Naive thymus-derived CD8-positive, alpha-beta T cell (primary cell): ENCODE measurements around the gene MLX. TPM values are rescaled to one million over a fixed set of nuclear protein-coding genes. Genes with fewer than 3 reads are reported as not detected.
A peak's percentile ranks its signal among the peaks of the same experiment; 100 is the strongest.

ENCODE experiments used
- ATAC-seq, 2 donors: fragments of 150-1000 bp; cut with Tn5 transposase in 1 of 2; sonication (Bioruptor Pico), chemical (Tn5 transposase) in 1 of 2; 1 replicate in 1 of 2; 2 replicates in 1 of 2; pipeline ENCODE4 v1.10.0; 2021; ENCODE audit warnings: mild to moderate bottlenecking in 2 of 2, moderate library complexity in 2 of 2
- POLR2A ChIA-PET: fragments of 350-600 bp; sonication (Branson Sonifier 250); formaldehyde crosslinking; loops from one replicate; lab custom pipeline; 2021; ENCODE audit warnings: antibody characterized with exemption; lab: Charles Lee
- DNase-seq, 10 donors: peaks; one replicate each; pipeline versions ENCODE4 v3.0.0 to v3.0.0-alpha.2; 2020 to 2022
- H3K27ac Mint-ChIP-seq, 10 donors: one replicate each; pipeline ENCODE4 v1.8.0; 2020 to 2022; ENCODE audit warnings: mild to moderate bottlenecking in 10 of 10, mixed read lengths in 10 of 10, moderate library complexity in 4 of 10, inconsistent platforms in 1 of 10
- H3K27me3 Mint-ChIP-seq, 5 donors: one replicate each; pipeline ENCODE4 v1.8.0; 2021 to 2022; ENCODE audit warnings: mixed read lengths in 5 of 5
- H3K36me3 Mint-ChIP-seq, 3 donors: one replicate each; pipeline ENCODE4 v1.8.0; 2020 to 2022; ENCODE audit warnings: mixed read lengths in 3 of 3, mild to moderate bottlenecking in 2 of 3, inconsistent platforms in 1 of 3
- H3K4me1 Mint-ChIP-seq, 4 donors: one replicate each; pipeline ENCODE4 v1.8.0; 2021 to 2022; ENCODE audit warnings: mixed read lengths in 4 of 4
- H3K4me3 Mint-ChIP-seq, 10 donors: one replicate each; pipeline ENCODE4 v1.8.0; 2020 to 2022; ENCODE audit warnings: mild to moderate bottlenecking in 10 of 10, mixed read lengths in 10 of 10, moderate library complexity in 6 of 10, inconsistent platforms in 1 of 10
- H3K9me3 Mint-ChIP-seq, 9 donors: one replicate each; pipeline ENCODE4 v1.8.0; 2020 to 2022; ENCODE audit warnings: mixed read lengths in 9 of 9, mild to moderate bottlenecking in 3 of 9, inconsistent platforms in 1 of 9, moderate library complexity in 1 of 9
- polyA plus RNA-seq, 3 donors: library from polyadenylated mRNA; unstranded; fragments of 300-500 nt; fragmentation: Illumina TruSeq; gene quantifications; one replicate each; pipeline ENCODE4 v1.2.3, GENCODE V29; 2021
- total RNA-seq, 8 experiments: library from RNA in 2 of 8; stranded (reverse) in 2 of 8; gene quantifications; one replicate each; pipeline ENCODE4 v1.2.3 and lab custom pipeline; 2021 to 2026

MLX gene
- 10 to 100 TPM; 58.2 to 67.8 TPM for total RNA-seq
- polyA plus RNA-seq: 10 to 100 TPM; 24.6 to 47.1 (median 25.0) TPM
- total RNA-seq (lab: John Stamatoyannopoulos, UW): 38.2 to 94.2 (median 57.3) reads per million in 6 experiments

GRCh38 chr17:42566883-42567573, at the start of gene MLX:
Gene MLX (plus strand): TSS chr17:42567100. CDS start chr17:42567125, 25 bp downstream.
- H3K4me3 Mint-ChIP-seq: peak within 1 kb of the TSS; percentile 86 to 99 (median 94)
- ATAC-seq (peak; percentile 76 to 81), DNase-seq (peak; percentile 85 to 95 (median 92))
- no peaks in the 10 kb centered on the region for H3K9me3 Mint-ChIP-seq
- peak within 1 kb of the TSS; percentile 85 to 99 (median 94) for H3K27ac Mint-ChIP-seq
- POLR2A ChIA-PET: interaction anchor here (0.9 to 5.0 kb wide), 12 partner anchors 11 to 794 kb away, joined by 3 to 41 read pairs (median 6); partner anchors contain the start of genes NAGLU, PSMC3IP, RETREG3 and RPL27
- H3K27me3 Mint-ChIP-seq: no peaks in the 10 kb centered on the region
- H3K4me1 Mint-ChIP-seq: peaks cover 19 to 61% (median 51%) of the 10 kb centered on the region in 4 donors
- H3K36me3 Mint-ChIP-seq: peaks cover 0 to 44% (median 5%) of the 10 kb centered on the region in 3 donors

- Mint-ChIP-seq H3K27ac (no peak overlapping the region), H3K4me3 (no peak overlapping the region), H3K4me1 (peaks cover 6 to 8% (median 7%) of the 10 kb centered on the region in 4 donors), H3K27me3 (no peaks in the 10 kb centered on the region), H3K9me3 (no peaks in the 10 kb centered on the region), H3K36me3 (peaks cover 0 to 1% (median 0%) of the 10 kb centered on the region in 3 donors)
- ATAC-seq (peak; percentile 95 to 97), DNase-seq (peak; percentile 67 to 88 (median 79))
- POLR2A ChIA-PET: interaction anchor here (1.1 to 1.2 kb wide), 2 partner anchors 37 to 103 kb away, joined by 3 to 4 read pairs; no protein-coding TSS in a partner anchor
Measured at GRCh38 chr17:42517516-42517915, 49.4 kb upstream of the MLX start.

- ATAC-seq (no peak), DNase-seq (no peak)
- H3K27ac Mint-ChIP-seq: peak overlapping the region in 1 of 10 donors; percentile 65
- no peaks in the 10 kb centered on the region for H3K27me3 Mint-ChIP-seq
- H3K9me3 Mint-ChIP-seq: no peaks in the 10 kb centered on the region
- POLR2A ChIA-PET: interaction anchor here (1.0 to 1.2 kb wide), 4 partner anchors 29 to 103 kb away, joined by 3 to 5 read pairs (median 4); no protein-coding TSS in a partner anchor
- no peak overlapping the region for H3K4me3 Mint-ChIP-seq
- H3K4me1 Mint-ChIP-seq: peaks cover 6 to 8% (median 7%) of the 10 kb centered on the region in 4 donors
- H3K36me3 Mint-ChIP-seq: peaks cover 0 to 6% (median 0%) of the 10 kb centered on the region in 3 donors
Measured at GRCh38 chr17:42518046-42518754, 48.7 kb upstream of the MLX start.

GRCh38 chr17:42518755-42519545, 48.0 kb upstream of the MLX start:
- H3K9me3 Mint-ChIP-seq: no peaks in the 10 kb centered on the region
- H3K4me3 Mint-ChIP-seq: no peak overlapping the region
- POLR2A ChIA-PET: interaction anchor here (0.6 to 1.1 kb wide), 5 partner anchors 29 to 207 kb away, joined by 3 to 5 read pairs (median 3); no protein-coding TSS in a partner anchor
- no peak for DNase-seq
- ATAC-seq: no peak
- H3K27me3 Mint-ChIP-seq: no peaks in the 10 kb centered on the region
- peaks cover 6 to 8% (median 7%) of the 10 kb centered on the region in 4 donors for H3K4me1 Mint-ChIP-seq
- peaks cover 0 to 7% (median 0%) of the 10 kb centered on the region in 3 donors for H3K36me3 Mint-ChIP-seq
- H3K27ac Mint-ChIP-seq: peak overlapping the region in 1 of 10 donors; percentile 65

GRCh38 chr17:42519546-42520491, 47.1 kb upstream of the MLX start:
- H3K27me3 Mint-ChIP-seq: no peaks in the 10 kb centered on the region
- H3K27ac Mint-ChIP-seq: no peak overlapping the region
- H3K9me3 Mint-ChIP-seq: no peaks in the 10 kb centered on the region
- H3K36me3 Mint-ChIP-seq: peaks cover 0 to 7% (median 0%) of the 10 kb centered on the region in 3 donors
- H3K4me1 Mint-ChIP-seq: peaks cover 6 to 8% (median 7%) of the 10 kb centered on the region in 4 donors
- POLR2A ChIA-PET: interaction anchor here (0.6 to 1.4 kb wide), 7 partner anchors 11 to 208 kb away, joined by 3 to 8 read pairs (median 4); partner anchors contain the start of genes PSMC3IP and STAT3
- DNase-seq: no peak
- H3K4me3 Mint-ChIP-seq: no peak overlapping the region
- ATAC-seq: no peak

- peak overlapping the region in 1 of 10 donors; percentile 19 for H3K27ac Mint-ChIP-seq
Measured at GRCh38 chr17:42520540-42520951, 46.4 kb upstream of the MLX start.

GRCh38 chr17:42521036-42521435, 45.9 kb upstream of the MLX start:
- H3K4me3 Mint-ChIP-seq: no peak overlapping the region
- DNase-seq: no peak
- no peaks in the 10 kb centered on the region for H3K27me3 Mint-ChIP-seq
- peak overlapping the region in 1 of 10 donors; percentile 19 for H3K27ac Mint-ChIP-seq
- no peak for ATAC-seq
- H3K9me3 Mint-ChIP-seq: no peaks in the 10 kb centered on the region
- H3K36me3 Mint-ChIP-seq: peaks cover 0 to 7% (median 0%) of the 10 kb centered on the region in 3 donors
- peaks cover 6 to 9% (median 7%) of the 10 kb centered on the region in 4 donors for H3K4me1 Mint-ChIP-seq
- POLR2A ChIA-PET: interaction anchor here (1.0 to 1.4 kb wide), 2 partner anchors 57 to 132 kb away, joined by 4 to 8 read pairs; partner anchors contain the start of genes PSMC3IP and STAT3

More at GRCh38 chr17:42520540-42520951, 46.4 kb upstream of the MLX start:
- H3K4me3 Mint-ChIP-seq: no peak overlapping the region
- H3K4me1 Mint-ChIP-seq: peaks cover 6 to 8% (median 7%) of the 10 kb centered on the region in 4 donors
- POLR2A ChIA-PET: interaction anchor here (1.0 to 1.4 kb wide), 2 partner anchors 57 to 132 kb away, joined by 4 to 8 read pairs; partner anchors contain the start of genes PSMC3IP and STAT3
- H3K9me3 Mint-ChIP-seq: no peaks in the 10 kb centered on the region
- H3K36me3 Mint-ChIP-seq: peaks cover 0 to 7% (median 0%) of the 10 kb centered on the region in 3 donors
- ATAC-seq (peak in 1 of 2 donors; percentile 46), DNase-seq (peak in 6 of 10 donors; percentile 24 to 46 (median 40))
- H3K27me3 Mint-ChIP-seq: no peaks in the 10 kb centered on the region

GRCh38 chr17:42521666-42522262, 45.1 kb upstream of the MLX start:
- Mint-ChIP-seq H3K4me1 (peaks cover 6 to 10% (median 8%) of the 10 kb centered on the region in 4 donors), H3K27me3 (no peaks in the 10 kb centered on the region), H3K9me3 (no peaks in the 10 kb centered on the region), H3K36me3 (peaks cover 0 to 7% (median 0%) of the 10 kb centered on the region in 3 donors), H3K4me3 (no peak overlapping the region), H3K27ac (no peak overlapping the region)
- no peak for DNase-seq
- POLR2A ChIA-PET: interaction anchor here (0.6 kb wide), 1 partner anchor 75 kb away, joined by 4 read pairs; no protein-coding TSS in a partner anchor
- no peak for ATAC-seq

- Mint-ChIP-seq H3K4me1 (peaks cover 7 to 14% (median 12%) of the 10 kb centered on the region in 4 donors), H3K36me3 (peaks cover 0 to 7% (median 0%) of the 10 kb centered on the region in 3 donors), H3K4me3 (no peak overlapping the region), H3K27ac (no peak overlapping the region), H3K27me3 (no peaks in the 10 kb centered on the region), H3K9me3 (no peaks in the 10 kb centered on the region)
- no peak for DNase-seq
- ATAC-seq: no peak
- POLR2A ChIA-PET: interaction anchor here (0.5 kb wide), 1 partner anchor 1519 kb away, joined by 6 read pairs; no protein-coding TSS in a partner anchor
Measured at GRCh38 chr17:42522263-42522790, 44.6 kb upstream of the MLX start.

- DNase-seq (no peak), ATAC-seq (no peak)
- H3K4me3 Mint-ChIP-seq: no peak overlapping the region
- H3K27me3 Mint-ChIP-seq: no peaks in the 10 kb centered on the region
- H3K36me3 Mint-ChIP-seq: peaks cover 0 to 7% (median 0%) of the 10 kb centered on the region in 3 donors
- peaks cover 4 to 14% (median 12%) of the 10 kb centered on the region in 4 donors for H3K4me1 Mint-ChIP-seq
- H3K27ac Mint-ChIP-seq: no peak overlapping the region
- POLR2A ChIA-PET: interaction anchor here (0.5 kb wide), 1 partner anchor 1518 kb away, joined by 6 read pairs; no protein-coding TSS in a partner anchor
- no peaks in the 10 kb centered on the region for H3K9me3 Mint-ChIP-seq
Measured at GRCh38 chr17:42522798-42523278, 44.1 kb upstream of the MLX start.
